Choroid plexus epithelial cell (primary cell): ENCODE results near the gene INTS11.

ENCODE experiments used
- DNase-seq: peaks from one replicate; pipeline ENCODE4 v3.0.0-alpha.2; 2010; ENCODE audit warnings: low read depth
- H3K4me3 ChIP-seq: 2 replicates; pipeline ENCODE4 v1.5.1; 2011; ENCODE audit warnings: low read depth, mild to moderate bottlenecking, control low read depth, low read length, moderate library complexity
- CTCF ChIP-seq: conservative IDR thresholded peaks from 2 replicates; pipeline ENCODE4 v1.5.1; 2011; ENCODE audit warnings: low read depth, mild to moderate bottlenecking, control low read depth, inconsistent platforms, low read length, moderate library complexity

INTS11 gene

GRCh38 chr1:1351511-1352427 lies 27.3 kb upstream of the INTS11 start:
- no peak overlapping the region for H3K4me3 ChIP-seq
- TF ChIP-seq CTCF, result no peak
- DNase-seq, result no peak

- peak; percentile 56 for DNase-seq
- TF ChIP-seq CTCF, result peak; percentile 54
- peak within 1 kb of the TSS; percentile 70 for H3K4me3 ChIP-seq
Observed at GRCh38 chr1:1349256-1350012, 25.0 kb upstream of the INTS11 start, which contains the start of gene DVL1. DVL1 (minus strand) TSS chr1:1349418; CDS start chr1:1349065, 353 bp downstream.

GRCh38 chr1:1348420-1349255 lies 24.2 kb upstream of the INTS11 start:
- DNase-seq, result peak; percentile 72
- TF ChIP-seq CTCF, result no peak
- peak overlapping the region; percentile 70 for H3K4me3 ChIP-seq

GRCh38 chr1:1347663-1348419 lies 23.4 kb upstream of the INTS11 start:
- no peak for TF ChIP-seq CTCF
- peak overlapping the region; percentile 70 for H3K4me3 ChIP-seq
- peak; percentile 54 for DNase-seq

- TF ChIP-seq CTCF, result no peak
- peak overlapping the region; percentile 70 for H3K4me3 ChIP-seq
- no peak for DNase-seq
Observed at GRCh38 chr1:1347026-1347595, 22.7 kb upstream of the INTS11 start.

- no peak for DNase-seq
- no peak for TF ChIP-seq CTCF
- H3K4me3 ChIP-seq, result no peak overlapping the region
Observed at GRCh38 chr1:1346501-1346890, 22.0 kb upstream of the INTS11 start.
